OCI-LY1 (cell line): ENCODE measurements around the gene COL7A1.

Source experiments
- EZH2 ChIP-seq: fragments of 200-600 bp; sonication (generic), shearing (Covaris generic); IDR thresholded peaks from 2 replicates; pipeline ENCODE4 v1.8.0; 2017; ENCODE audit warnings: borderline replicate concordance, mixed run types, mild to moderate bottlenecking, antibody characterized with exemption, low read length, moderate library complexity, mixed read lengths
- TF ChIP-seq, protein P1 (sequence below): fragments of 200-600 bp; sonication (generic), shearing (Covaris generic); IDR thresholded peaks from 2 replicates; pipeline ENCODE4 v1.5.1; 2017; ENCODE audit warnings: mild to moderate bottlenecking, antibody characterized with exemption, low read length, moderate library complexity, mixed read lengths

GRCh38 chr3:48516571-48516970, 78.6 kb downstream of the COL7A1 start:
- TF ChIP-seq, protein P1, sequence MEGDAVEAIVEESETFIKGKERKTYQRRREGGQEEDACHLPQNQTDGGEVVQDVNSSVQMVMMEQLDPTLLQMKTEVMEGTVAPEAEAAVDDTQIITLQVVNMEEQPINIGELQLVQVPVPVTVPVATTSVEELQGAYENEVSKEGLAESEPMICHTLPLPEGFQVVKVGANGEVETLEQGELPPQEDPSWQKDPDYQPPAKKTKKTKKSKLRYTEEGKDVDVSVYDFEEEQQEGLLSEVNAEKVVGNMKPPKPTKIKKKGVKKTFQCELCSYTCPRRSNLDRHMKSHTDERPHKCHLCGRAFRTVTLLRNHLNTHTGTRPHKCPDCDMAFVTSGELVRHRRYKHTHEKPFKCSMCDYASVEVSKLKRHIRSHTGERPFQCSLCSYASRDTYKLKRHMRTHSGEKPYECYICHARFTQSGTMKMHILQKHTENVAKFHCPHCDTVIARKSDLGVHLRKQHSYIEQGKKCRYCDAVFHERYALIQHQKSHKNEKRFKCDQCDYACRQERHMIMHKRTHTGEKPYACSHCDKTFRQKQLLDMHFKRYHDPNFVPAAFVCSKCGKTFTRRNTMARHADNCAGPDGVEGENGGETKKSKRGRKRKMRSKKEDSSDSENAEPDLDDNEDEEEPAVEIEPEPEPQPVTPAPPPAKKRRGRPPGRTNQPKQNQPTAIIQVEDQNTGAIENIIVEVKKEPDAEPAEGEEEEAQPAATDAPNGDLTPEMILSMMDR: no peak
- TF ChIP-seq EZH2: no peak
